CD4-positive, alpha-beta T cell treated with Interleukin-6 at 100 ng/mL for 8 hours (primary cell): Measurements from ENCODE around the gene MYO5A.
A peak's percentile ranks its signal among the peaks of the same experiment; 100 is the strongest.

ENCODE experiments used
- DNase-seq: peaks from one replicate; pipeline ENCODE4 v3.0.0-alpha.2; 2020; ENCODE audit warnings: mixed read lengths, low spot score

Gene MYO5A

DNA sequence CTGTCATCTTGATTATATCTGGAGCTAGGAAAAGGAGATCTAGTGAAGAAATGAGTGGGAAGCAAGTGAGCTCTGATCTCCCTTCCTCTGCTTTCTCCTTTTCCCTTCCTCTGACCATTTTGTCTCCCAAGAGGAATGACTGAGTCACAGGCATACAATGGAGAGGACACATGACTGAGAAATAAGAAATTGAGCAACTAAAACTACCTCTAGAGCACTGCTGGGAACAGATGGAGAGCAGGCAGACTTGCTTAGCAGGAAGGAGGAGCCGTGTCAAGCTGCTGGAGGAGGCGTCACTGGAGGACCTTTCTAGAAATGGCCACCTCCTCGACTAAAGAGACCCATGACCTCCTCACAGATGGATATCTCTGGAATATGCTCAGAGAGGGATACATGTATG lies 166.2 kb downstream of the MYO5A start:
- no peak for DNase-seq

DNA sequence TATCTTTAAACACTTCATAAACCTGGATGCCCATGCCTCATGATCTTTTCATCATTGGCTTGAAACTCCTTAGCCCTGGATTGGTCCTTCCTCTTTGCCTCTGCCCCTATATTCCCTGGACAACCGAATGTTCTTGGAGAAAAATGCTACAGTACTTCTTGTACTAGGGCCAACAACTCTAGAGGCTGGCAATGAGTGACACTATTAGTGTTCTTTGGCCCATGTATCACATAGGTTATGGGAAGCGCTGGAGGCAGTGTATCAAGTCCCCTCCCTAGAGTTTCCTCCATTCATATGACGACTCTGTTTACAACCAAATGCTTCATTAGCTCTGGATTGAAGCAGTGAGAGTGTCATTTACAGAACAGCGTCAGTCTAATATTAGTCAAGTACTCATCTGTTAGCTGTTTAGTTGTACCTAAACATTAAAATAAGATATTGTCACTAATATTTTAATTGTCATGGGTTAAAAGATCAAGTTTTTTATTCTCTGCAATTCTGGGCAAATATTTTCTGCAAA lies 166.6 kb downstream of the MYO5A start:
- DNase-seq = no peak

DNA sequence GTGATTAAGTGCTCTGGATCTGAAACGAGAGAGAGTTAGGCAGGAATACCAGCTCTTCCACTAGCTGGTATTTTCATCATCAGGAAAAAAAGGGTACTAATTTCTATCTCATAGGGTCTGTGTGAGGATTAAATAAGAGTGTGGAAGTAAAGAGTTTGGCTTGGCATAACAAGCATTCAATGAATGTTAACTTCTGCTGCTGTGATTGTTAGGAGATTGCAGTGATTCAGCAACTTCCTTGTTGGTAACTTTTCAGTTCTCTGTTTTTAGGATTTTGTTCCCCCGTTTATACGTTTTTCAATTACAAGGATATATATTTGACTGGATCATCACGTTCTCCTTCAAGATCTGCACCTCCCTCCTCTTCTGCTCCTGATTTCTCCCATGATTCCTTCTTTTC lies 167.2 kb downstream of the MYO5A start:
- DNase-seq = no peak

DNA sequence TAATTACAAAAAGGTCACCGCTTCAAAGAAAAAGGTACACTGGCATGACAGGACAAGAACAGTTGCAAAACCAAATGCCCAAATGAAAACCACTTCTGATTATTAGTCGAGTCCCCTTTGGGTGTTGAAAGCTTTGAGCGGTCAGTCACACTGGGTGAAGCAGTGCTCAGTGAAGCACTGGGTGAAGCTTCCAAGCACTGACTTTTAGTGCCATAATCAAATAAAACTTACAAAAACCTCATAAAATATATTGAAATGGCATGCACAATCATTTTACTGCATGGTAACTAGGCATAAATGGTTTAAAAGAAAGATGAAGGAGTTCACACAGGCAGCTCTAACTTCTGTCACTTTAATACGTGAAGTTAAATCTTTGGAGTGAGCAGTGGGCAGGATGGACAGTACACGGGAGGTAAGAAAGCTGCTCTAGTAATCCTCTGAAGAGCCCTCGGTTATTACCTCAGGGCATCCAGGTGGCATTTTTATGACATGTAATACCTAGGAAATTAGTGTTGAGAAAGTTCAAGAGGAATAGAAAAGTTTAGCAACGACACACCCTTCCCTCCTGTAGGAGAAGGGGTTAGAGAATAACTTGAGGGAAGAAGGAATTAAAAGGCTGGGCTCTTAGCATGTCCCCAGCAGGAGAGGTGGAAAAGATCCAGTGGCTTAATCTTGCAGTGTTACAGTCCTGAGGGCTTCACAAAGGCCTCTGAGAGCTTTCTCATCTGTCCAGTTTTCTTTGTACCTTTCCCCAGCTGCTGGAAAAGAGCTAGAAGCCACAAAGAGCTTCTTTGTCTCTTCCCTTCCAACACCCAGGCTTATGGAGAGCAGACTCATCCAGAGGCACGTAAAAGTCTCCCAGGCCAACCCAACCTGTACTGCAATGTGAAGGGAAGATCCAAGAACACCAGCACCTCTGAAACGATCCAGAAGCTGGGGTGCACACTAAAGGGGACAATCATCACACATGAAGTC lies 168.2 kb downstream of the MYO5A start:
- no peak for DNase-seq

DNA sequence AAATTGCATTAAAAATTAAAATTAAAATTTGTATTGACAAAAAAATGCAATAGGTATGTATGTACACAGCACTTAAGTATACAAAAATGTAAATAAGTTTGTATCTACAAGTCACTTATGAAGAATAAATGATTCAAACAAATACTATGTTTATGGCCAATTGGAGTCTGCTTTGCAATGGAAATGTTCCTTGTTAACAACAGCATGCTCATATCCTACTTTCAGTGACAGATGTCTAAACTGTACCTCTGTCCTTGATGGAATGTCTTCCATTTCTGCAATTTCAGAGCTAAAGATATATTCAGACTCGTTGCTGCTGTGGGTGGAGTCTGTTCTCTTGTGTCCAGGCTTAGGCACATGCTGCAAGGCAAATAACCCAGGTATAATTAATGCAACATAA lies 169.0 kb downstream of the MYO5A start:
- DNase-seq = no peak

DNA sequence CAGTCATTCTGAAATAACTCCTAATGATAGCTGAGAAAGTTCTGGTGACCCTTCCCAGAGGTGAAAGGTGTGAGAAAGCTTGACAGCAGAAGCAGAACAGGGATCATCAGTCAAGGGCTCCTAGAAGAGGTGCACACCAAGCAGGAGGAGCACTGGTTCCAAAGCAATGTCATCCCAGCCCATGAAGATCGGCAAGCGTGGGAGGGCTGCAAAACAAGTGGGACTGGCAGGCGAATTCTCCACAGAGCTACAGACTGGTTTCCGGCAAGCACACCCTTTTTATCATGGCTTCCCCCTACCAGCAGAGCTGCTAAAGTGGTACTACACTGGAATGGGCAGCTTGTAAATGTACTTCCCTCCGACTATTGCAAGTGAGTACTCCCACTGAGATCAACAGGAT lies 170.7 kb downstream of the MYO5A start:
- DNase-seq = no peak

DNA sequence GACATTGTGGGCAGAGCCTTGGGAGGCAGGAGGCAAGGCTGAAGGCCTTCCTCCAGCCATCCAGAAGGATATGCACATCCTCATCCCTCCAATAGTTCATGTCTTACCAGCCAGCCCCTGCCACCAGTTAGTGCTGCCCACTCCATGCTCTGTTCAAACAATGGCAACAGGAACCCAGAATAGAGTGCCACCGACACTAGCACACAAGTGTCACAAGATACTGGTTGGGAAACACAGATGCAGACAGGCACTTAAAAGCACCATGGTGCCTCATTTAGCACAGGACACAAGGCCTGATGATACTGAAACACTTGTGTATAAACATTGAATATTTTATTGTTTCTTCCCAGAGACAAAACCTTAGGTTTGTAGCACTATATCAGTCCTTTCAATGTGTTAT lies 176.6 kb downstream of the MYO5A start:
- no peak for DNase-seq

DNA sequence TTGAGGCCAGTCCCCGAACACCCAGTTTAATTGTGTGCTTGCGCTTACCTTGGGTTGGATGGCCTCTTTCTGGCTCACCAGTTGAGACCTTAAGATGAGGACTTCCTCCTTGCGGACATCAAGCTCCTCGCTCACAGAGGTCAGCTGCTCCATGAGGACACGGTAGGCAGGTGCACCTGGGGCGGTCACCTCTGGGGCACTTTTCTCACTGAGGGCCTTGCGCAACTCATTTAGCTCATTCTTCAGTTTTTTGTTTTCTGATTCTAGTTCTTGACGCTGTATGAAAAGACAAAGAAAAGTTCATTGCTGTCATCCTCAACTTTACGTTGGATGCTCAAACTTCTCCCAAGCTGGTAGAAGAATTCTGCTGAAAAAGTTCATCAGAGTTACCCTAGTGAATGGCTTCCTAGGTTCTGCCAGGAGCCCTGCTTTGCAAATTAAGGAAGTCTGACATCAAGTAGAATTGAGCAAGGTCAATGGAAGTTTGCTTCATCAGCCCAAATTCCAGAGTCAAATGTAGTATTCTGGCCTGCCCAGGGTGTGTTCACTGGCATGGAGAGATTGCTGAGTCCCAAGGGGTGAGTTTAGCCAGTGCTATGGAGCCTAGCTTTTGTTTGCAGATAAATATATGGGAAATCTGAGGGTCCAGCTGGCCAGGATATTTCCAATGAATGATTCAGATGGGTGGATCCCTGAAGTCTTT lies 177.3 kb downstream of the MYO5A start:
- no peak for DNase-seq

DNA sequence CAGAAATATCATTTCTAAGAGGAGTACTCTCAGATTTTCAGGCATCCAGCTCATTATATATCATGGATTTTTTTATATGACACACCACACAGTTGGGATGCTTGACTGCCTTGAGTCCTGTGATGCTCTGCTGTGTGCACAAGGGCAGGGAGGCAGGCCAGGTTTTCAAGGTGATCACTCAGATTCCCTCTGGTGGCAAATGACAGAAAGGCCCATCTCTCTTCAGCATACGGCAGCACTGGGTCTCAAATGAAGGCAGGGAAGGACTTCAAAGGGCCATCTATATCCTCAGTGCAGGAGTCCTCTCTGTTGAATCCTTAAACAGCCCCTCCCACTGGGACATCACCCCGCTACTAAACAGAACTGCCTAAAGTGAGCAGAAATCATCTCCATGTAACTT lies 178.3 kb downstream of the MYO5A start:
- no peak for DNase-seq

DNA sequence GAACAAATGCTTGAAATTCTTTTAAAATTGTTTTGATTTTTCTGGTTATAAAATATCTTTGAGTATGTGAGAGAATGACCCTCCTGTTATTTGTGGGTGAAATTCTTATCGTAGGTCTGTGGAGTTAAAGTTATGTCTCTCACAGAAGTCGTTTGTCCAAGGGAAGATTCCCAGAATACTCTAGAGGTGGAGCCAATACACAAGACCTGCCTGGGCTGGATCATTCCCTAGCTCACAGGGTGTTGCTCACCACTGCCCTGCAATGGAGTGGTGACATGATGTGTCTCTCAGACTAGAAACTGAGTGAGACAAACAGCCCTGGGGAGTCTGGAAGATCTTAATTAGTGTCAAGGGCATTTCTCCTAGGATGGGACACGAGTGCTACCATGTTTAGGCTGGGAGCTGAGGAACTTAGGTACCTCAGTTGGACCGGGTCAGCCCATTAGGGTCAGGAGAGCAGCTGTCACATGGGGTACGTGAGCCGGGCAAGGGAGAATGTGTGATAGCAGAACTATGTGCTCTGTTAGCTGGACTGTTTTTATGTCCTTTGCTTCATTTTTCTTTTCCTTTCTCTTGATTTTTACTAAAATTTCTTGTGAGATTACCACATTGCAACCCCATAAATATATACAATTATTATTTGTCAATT lies 179.5 kb downstream of the MYO5A start:
- DNase-seq = no peak

DNA sequence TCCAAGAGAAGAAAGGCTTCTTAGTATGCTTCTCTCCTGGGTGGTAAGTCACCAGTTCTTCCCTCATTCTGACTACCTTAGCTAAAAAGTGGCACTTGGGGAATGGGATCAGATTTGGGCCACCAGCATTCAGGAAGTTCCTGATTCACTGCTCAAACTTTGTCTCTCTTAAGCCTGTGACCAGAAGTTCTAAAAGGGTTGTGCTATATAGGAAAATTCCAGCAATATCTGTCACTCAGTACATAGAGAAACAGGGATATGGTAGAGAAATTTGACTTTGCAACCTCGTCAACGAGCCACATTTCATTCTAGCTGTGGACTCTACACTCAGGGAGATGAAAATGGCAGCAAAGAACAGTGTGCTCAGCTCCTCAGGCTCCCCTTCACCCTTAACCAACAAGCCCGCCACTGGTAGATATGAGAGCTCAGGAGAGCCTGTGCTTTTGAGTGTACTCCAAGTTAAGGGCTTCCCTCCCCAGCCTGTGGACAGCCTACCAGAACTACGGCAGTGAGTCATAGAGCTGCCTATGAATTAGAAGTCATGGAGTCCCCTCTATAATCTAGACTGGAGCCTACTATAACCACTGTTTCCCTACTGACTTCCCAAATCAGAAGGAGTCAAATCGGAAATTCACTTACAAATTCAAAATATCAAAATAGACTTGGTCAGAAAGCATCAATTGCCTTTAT lies 180.5 kb downstream of the MYO5A start:
- DNase-seq = no peak

DNA sequence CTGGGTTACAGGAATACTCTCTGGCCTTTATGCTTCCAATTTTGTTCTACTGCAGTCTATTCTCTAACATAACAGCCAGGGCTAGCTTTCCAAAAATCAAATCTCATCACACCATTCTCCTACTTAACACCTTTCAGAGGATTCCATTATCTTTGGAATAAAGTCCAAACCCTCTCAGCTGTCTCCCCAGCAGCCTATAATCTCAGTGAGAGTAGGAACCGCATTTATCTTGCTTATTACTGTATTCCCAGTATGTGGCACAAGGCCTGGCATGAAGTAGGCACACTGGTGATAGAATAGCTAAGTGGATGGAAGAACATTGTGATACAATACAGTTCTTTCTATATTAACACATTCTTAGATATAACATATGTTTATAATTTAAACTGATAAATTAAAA lies 184.1 kb downstream of the MYO5A start:
- no peak for DNase-seq

DNA sequence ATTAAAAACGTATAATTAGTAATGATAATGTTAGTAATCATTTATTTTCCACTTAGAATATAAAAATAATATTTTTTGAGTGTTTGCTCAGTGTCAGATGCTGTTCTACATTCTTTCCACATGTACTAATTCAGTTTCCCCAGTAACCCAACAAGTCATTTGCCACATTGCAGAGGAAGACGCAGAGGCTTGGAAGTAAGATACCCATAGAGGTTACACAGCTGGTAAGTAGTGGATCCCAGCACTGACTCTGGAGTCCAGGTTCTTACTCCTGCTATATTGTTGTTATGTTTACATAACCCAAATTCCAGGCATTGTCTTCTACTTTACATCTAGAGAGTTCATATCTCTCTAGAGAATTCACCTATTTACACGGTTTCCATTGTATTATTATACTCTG lies 184.8 kb downstream of the MYO5A start:
- no peak for DNase-seq

DNA sequence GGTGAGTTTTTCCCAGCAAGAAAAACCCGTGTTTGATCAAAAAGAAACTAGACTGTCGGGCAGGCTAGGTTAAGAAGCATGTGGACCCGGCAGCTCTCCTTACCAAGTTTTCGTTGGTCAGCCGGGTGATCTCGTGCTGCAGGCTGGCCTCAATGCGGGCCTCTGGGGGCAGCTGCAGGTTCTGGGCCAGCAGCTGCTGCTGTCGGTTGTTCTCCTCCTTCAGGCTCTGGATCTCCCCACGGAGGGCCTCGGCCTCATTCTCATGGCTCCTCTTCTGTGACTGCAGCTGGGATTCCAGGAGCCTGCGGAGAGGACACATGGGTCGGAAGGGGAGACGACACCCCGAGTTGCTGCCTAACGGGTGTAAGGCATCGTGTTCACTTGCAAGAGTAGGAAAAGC lies 188.6 kb downstream of the MYO5A start:
- no peak for DNase-seq

DNA sequence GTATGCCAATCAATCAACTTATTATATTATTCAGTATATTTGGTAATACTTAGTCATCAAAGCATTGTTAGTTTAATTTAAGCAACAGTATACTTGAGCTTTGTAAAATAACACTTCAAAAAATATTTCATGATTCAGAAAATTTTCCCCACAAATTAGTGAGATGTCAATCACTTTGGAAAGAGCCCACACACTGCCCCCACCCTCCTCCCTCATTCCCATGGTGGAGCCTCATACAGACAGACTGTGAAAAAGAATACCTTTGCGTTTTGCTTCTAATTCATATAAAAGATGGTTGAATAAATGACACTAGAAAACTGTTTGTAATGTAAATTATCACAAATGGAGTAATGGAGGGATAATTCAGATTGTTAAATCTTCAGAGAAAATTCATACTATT lies 189.8 kb downstream of the MYO5A start:
- DNase-seq = no peak

DNA sequence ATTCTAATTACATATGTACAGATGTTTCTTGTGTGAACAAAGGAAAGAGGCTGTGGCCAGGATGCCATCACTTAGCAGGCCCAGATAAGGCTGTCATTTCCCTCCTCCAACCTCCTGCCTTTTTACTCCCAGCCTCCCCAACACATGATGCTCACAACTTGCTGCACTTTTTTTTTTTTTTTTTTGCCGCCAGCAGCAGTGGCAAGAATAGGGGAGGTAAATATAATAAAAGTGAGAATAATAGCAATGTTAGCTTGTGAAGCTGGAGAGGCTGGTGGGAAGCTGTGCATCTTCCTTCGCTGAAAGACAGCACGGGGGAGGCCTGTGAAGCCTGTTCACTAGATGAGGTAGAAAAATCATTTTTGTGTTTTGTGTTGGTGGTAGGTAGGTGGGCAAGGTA lies 190.6 kb downstream of the MYO5A start:
- no peak for DNase-seq

DNA sequence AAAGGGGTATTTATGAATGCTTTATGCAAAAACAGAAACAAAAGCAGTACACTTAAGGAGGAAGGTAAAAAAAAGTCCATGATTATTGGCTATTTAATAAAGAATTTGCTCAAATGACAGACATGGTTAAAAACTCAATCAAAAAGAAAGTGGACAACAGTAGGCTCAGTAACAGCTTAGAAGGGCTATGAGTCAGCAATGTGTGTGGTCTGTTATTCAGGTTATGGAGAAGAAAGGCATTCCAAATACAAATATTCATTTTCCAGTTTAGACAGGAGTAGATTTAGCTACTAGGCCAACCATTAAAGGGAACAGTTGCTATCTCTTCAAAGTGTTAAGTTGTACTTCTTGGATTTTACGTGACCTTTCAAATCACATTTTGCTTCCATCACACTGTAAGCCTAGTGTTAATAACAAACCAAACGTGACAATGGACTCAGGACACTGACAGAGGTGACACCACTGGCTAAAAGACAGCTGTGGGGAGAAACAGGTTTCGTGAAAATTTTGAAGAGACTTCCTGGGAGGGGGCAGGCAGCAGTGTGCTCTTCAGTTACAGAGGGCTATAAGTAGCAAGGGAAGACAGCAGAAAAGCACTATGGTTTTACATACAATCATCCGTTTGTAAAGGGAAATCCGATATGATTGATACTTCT lies 191.4 kb downstream of the MYO5A start:
- no peak for DNase-seq

DNA sequence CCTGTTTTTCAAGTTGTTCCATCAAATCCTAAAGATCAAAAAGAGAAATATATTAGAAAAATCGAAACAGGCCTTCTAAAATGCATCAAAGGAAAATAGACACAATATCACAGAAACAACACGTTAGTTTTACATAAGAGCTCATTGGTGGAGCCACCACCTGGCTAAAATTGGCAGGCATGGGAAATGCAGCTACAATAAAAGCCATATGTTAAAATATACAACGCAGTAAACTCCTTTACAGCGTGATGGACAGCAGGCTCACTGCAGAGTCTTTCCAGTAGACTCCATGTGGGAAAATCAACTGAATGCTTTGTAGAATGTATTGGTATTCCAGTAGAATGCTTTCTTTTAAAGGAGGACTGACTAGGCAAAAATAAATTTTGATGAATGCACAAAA lies 192.2 kb downstream of the MYO5A start:
- DNase-seq = no peak

DNA sequence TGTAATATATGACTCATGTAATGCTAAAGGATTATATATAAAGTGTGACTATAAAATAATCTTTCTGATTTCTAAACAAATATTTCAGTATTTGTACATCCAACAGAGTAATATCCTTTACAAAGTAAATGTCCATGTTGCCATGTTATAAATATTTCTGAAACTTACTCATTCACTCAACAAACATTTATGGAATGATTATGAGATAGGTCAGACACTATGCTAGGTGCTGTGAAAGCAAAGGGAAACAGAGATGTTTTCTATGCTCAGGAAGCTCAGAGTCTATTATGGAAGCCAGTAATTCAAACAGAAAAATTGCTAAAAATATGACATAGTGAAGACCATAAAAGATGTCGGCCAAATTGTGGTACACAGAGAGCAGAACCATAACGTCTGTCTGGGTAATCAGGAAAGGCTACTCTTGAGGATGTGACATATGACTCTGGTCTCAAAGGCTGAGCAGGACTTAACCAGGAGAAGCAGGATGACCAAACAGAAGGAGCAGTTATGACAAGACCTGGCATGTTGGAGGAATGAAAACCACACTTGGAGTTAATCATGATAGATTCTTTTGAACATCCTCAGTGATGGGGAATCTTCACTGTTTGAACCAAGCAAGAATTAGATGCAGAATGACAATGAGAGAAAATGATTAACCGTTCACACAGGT lies 194.1 kb downstream of the MYO5A start:
- DNase-seq = no peak

DNA sequence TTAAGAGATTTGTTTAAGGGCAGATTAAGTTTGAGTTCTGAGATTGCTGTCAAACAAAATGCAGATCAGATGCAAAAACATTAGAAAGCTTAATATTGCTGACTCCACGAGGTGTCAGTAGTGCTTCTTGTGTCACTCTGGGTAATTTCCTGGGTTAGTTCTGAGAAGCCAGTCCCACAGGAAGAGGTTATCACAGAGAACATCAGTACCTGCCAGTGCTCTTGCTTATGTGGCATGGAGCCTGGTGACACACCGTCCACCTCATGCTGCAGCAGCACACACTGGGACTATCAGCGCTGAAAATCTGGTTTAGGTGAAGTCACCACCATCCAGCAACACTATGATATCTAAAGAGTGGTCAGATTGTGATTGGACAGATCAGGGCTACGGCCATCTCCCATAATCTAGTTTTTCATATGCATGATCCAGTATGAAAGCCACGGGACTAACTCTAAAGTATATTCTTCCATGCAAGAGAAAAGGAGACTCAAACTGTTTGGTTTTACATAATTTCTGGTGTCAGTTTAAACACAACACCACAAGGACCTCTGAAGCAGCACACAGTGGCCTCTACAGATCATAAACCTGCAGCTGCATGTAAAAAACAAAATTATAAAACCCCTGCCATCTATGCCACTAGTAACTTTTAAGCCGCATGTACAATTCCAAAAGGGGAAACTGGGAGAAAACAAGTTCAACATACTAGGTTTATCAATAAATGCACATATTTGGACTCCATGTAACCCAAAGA lies 197.0 kb downstream of the MYO5A start:
- DNase-seq = peak; percentile 78
